Loucy (cell line): ENCODE data around the gene SLC9B2.

Experiments used
- EZH2phosphoT487 ChIP-seq: fragments of 200-600 bp; IDR thresholded peaks from 2 replicates; pipeline ENCODE4 v1.6.1; 2018; ENCODE audit warnings: antibody characterized with exemption, mild to moderate bottlenecking, moderate library complexity, borderline replicate concordance
- TF ChIP-seq, protein P1 (sequence below): fragments of 200-600 bp; sonication (generic); conservative IDR thresholded peaks from 2 replicates; pipeline ENCODE4 v1.5.1; 2014; ENCODE audit warnings: mild to moderate bottlenecking, antibody characterized with exemption, low read length

DNA sequence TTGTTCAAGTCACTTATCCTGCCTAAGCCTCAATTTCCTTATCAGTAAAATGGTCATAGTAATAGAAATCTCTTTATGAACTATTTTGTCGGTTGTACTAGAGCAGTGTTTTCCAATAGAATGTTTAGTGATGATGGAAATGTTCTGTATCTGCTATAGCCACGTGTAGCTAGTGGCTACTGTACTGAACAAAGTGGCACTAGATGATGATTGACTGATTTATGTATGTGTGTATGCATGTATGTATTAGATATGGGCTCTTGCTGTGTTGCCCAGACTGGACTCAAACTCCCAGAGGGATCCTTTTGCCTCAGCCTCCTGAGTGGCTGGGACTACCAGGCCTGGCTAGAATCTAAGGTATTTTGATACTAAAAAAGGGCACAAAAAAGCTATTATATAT is 32.4 kb downstream of the SLC9B2 start:
- TF ChIP-seq, protein P1, sequence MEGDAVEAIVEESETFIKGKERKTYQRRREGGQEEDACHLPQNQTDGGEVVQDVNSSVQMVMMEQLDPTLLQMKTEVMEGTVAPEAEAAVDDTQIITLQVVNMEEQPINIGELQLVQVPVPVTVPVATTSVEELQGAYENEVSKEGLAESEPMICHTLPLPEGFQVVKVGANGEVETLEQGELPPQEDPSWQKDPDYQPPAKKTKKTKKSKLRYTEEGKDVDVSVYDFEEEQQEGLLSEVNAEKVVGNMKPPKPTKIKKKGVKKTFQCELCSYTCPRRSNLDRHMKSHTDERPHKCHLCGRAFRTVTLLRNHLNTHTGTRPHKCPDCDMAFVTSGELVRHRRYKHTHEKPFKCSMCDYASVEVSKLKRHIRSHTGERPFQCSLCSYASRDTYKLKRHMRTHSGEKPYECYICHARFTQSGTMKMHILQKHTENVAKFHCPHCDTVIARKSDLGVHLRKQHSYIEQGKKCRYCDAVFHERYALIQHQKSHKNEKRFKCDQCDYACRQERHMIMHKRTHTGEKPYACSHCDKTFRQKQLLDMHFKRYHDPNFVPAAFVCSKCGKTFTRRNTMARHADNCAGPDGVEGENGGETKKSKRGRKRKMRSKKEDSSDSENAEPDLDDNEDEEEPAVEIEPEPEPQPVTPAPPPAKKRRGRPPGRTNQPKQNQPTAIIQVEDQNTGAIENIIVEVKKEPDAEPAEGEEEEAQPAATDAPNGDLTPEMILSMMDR, result no peak
- TF ChIP-seq EZH2phosphoT487, result no peak
